T47D (cell line): ENCODE data around the gene WDR11.
"Not testable (repeated sequence)": the region's sequence is repeated elsewhere in the genome, so short reads cannot be mapped to it uniquely, and the experiment has no call there.

Experiments used
- DNase-seq, 2 experiments: peaks; one replicate each; pipeline versions ENCODE4 v3.0.0 to v3.0.0-alpha.2; 2011 to 2012; ENCODE audit warnings: low read depth in 1 of 2, low spot score in 1 of 2
- JUND ChIP-seq: IDR thresholded peaks from 2 replicates; pipeline ENCODE4 v1.6.1; 2012; ENCODE audit warnings: low read depth
- in situ Hi-C: cut with HindIII; loops from 2 replicates; pipeline ENCODE4 v1.10.0; 2016; ENCODE audit warnings: low sequenced_read_pairs, low pct_unique_long_range_greater_than_20kb

The WDR11 gene

GRCh38 chr10:120887482-120887881 is 36.3 kb downstream of the WDR11 start:
- no peak for DNase-seq
- no peak for TF ChIP-seq JUND
- in situ Hi-C loops, result no loop called here

GRCh38 chr10:120891365-120891764 is 40.2 kb downstream of the WDR11 start:
- in situ Hi-C loops, result no loop called here
- no peak for DNase-seq
- no peak for TF ChIP-seq JUND

- in situ Hi-C loops, result no loop called here
- DNase-seq, result no peak
Observed at GRCh38 chr10:120894556-120894955, 43.4 kb downstream of the WDR11 start.

GRCh38 chr10:120897343-120897742 is 46.2 kb downstream of the WDR11 start:
- no peak for TF ChIP-seq JUND
- DNase-seq, result no peak
- in situ Hi-C loops, result no loop called here

More at GRCh38 chr10:120894556-120894955, 43.4 kb downstream of the WDR11 start:
- TF ChIP-seq JUND, result no peak

- in situ Hi-C loops, result no loop called here
- no peak for TF ChIP-seq JUND
- DNase-seq, result no peak
Observed at GRCh38 chr10:120905268-120905667, 54.1 kb downstream of the WDR11 start.

- peak in 1 of 2 experiments; percentile 23 for DNase-seq
- TF ChIP-seq JUND, result no peak
- in situ Hi-C loops, result no loop called here
Observed at GRCh38 chr10:120917521-120918250, 66.5 kb downstream of the WDR11 start.

GRCh38 chr10:120923886-120924285 is 72.7 kb downstream of the WDR11 start:
- DNase-seq, in situ Hi-C loops: not testable (repeated sequence)

- TF ChIP-seq JUND, result no peak
- DNase-seq, result no peak
- in situ Hi-C loops, result no loop called here
Observed at GRCh38 chr10:120926611-120927010, 75.4 kb downstream of the WDR11 start.

GRCh38 chr10:120927352-120927751 is 76.2 kb downstream of the WDR11 start:
- TF ChIP-seq JUND, result no peak
- in situ Hi-C loops, result no loop called here
- no peak for DNase-seq

- no peak for TF ChIP-seq JUND
- DNase-seq, result no peak
- in situ Hi-C loops, result no loop called here
Observed at GRCh38 chr10:120929166-120929565, 78.0 kb downstream of the WDR11 start.

- in situ Hi-C loops, result no loop called here
- TF ChIP-seq JUND, result no peak
- no peak for DNase-seq
Observed at GRCh38 chr10:120931423-120931822, 80.3 kb downstream of the WDR11 start.

- in situ Hi-C loops, result no loop called here
- no peak for DNase-seq
- TF ChIP-seq JUND, result no peak
Observed at GRCh38 chr10:120931999-120932398, 80.8 kb downstream of the WDR11 start.

- in situ Hi-C loops, result no loop called here
- TF ChIP-seq JUND, result no peak
- DNase-seq, result no peak
Observed at GRCh38 chr10:120938822-120939221, 87.7 kb downstream of the WDR11 start.

GRCh38 chr10:120940299-120940900 is 89.2 kb downstream of the WDR11 start:
- in situ Hi-C loops, result no loop called here
- TF ChIP-seq JUND, result no peak
- peak in 1 of 2 experiments; percentile 30 for DNase-seq
